ENCODE measurements around the gene PGA3. TPM values are rescaled to one million over a fixed set of nuclear protein-coding genes. Genes with fewer than 3 reads are reported as not detected.
"Not testable (repeated sequence)": the region's sequence is repeated elsewhere in the genome, so short reads cannot be mapped to it uniquely, and the experiment has no call there.

PGA3 gene
- total RNA-seq, 8 experiments from 2014 or later, result 0.49 to 4.5 (median 1.4) TPM; not detected in 2

- in situ Hi-C loops (cut with MboI; ENCODE audit: low pct_unique_long_range_greater_than_20kb in 2 of 9, low sequenced_read_pairs in 9 of 9, unreplicated experiment in 9 of 9); H3K27ac ChIP-seq; H3K4me3 ChIP-seq; ATAC-seq (replicated peaks in 6 of 8); H3K4me1 ChIP-seq (replicated peaks in 1 of 2): not testable (repeated sequence)
- WGBS, 10 experiments, result 50 to 92% (median 73%) methylated on average over 1 to 4 of the region's 9 CpGs; no CpG with 5 or more reads in 6 of the 10 experiments
These were observed 44.8 kb downstream of the PGA3 start for GRCh38 chr11:61248071-61248470.

GRCh38 chr11:61249201-61249600, 45.9 kb downstream of the PGA3 start:
- H3K27ac ChIP-seq; in situ Hi-C loops (cut with MboI; ENCODE audit: low pct_unique_long_range_greater_than_20kb in 2 of 9, low sequenced_read_pairs in 9 of 9, unreplicated experiment in 9 of 9); H3K4me3 ChIP-seq; H3K4me1 ChIP-seq (replicated peaks in 1 of 2): not testable (repeated sequence)
- ATAC-seq (replicated peaks in 6 of 8), result peak in 1 of 8 experiments; percentile 15
- 80 to 100% (median 98%) methylated on average over 1 to 5 of the region's 8 CpGs; no CpG with 5 or more reads in 6 of the 10 experiments for WGBS, 10 experiments

GRCh38 chr11:61250796-61251765, 47.8 kb downstream of the PGA3 start:
- H3K27ac ChIP-seq; H3K4me3 ChIP-seq; in situ Hi-C loops (cut with MboI; ENCODE audit: low pct_unique_long_range_greater_than_20kb in 2 of 9, low sequenced_read_pairs in 9 of 9, unreplicated experiment in 9 of 9); ATAC-seq (replicated peaks in 6 of 8); H3K4me1 ChIP-seq (replicated peaks in 1 of 2): not testable (repeated sequence)
- 59 to 97% (median 78%) methylated on average over 2 to 8 of the region's 20 CpGs; no CpG with 5 or more reads in 6 of the 10 experiments for WGBS, 10 experiments

- in situ Hi-C loops (cut with MboI; ENCODE audit: low pct_unique_long_range_greater_than_20kb in 2 of 9, low sequenced_read_pairs in 9 of 9, unreplicated experiment in 9 of 9); H3K4me3 ChIP-seq; H3K4me1 ChIP-seq (replicated peaks in 1 of 2); H3K27ac ChIP-seq: not testable (repeated sequence)
- no CpG with 5 or more reads among the region's 1 CpG for WGBS, 10 experiments
- ATAC-seq (replicated peaks in 6 of 8), result peak in 3 of 8 experiments; percentile 22 to 55 (median 52)
These were observed 49.0 kb downstream of the PGA3 start for GRCh38 chr11:61252332-61252731.

GRCh38 chr11:61254403-61255025, 51.2 kb downstream of the PGA3 start:
- Histone ChIP-seq H3K27ac (no peak overlapping the region), H3K4me1 (replicated peaks in 1 of 2) (no peaks in the 10 kb centered on the region), H3K4me3 (no peak overlapping the region)
- in situ Hi-C loops (cut with MboI; ENCODE audit: low pct_unique_long_range_greater_than_20kb in 2 of 9, low sequenced_read_pairs in 9 of 9, unreplicated experiment in 9 of 9), result no loop called here
- ATAC-seq (replicated peaks in 6 of 8), result peak in 6 of 8 experiments; percentile 24 to 97 (median 73)
- 25 to 100% (median 56%) methylated on average over 1 to 4 of the region's 12 CpGs; no CpG with 5 or more reads in 2 of the 10 experiments for WGBS, 10 experiments

DNA sequence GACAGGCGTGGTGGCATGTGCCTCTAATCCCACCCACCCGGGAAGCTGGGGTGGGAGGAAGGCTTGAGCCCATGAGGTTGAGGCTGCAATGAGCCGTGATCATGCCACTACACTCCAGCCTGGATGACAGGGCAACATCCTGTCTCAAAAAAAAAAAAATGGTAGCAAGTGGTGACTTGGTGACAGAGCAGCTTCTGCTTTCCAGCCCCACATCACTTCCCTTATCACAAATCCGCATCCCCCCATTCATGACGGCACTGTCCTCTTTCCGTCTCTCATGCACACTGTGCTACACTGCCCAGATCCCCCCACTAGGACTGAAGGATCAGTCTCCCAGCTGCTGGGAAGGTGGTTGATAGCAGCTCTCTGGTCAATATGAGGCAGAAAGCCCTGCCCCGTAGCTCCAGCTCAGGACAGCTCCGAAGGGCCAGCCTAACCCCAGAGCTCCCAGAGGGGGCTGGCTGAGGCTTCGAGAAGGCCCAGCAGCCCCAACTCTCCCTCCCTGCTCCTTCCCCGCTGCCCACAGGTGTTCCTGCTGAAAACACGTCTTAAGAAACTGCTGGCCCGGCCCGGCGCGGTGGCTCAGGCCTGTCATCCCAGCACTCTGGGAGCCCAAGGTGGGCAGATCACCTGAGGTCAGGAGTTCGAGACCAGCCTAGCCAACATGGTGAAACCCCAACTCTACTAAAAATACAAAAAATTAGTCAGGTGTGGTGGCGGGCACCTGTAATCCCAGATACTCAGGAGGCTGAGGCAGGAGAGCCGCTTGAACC, 53.6 kb downstream of the PGA3 start:
- in situ Hi-C loops (cut with MboI; ENCODE audit: low pct_unique_long_range_greater_than_20kb in 2 of 9, low sequenced_read_pairs in 9 of 9, unreplicated experiment in 9 of 9), result no loop called here
- 60 to 100% (median 91%) methylated on average over 1 to 9 of the region's 18 CpGs; no CpG with 5 or more reads in 2 of the 10 experiments for WGBS, 10 experiments
- no peak for ATAC-seq (replicated peaks in 6 of 8)

DNA sequence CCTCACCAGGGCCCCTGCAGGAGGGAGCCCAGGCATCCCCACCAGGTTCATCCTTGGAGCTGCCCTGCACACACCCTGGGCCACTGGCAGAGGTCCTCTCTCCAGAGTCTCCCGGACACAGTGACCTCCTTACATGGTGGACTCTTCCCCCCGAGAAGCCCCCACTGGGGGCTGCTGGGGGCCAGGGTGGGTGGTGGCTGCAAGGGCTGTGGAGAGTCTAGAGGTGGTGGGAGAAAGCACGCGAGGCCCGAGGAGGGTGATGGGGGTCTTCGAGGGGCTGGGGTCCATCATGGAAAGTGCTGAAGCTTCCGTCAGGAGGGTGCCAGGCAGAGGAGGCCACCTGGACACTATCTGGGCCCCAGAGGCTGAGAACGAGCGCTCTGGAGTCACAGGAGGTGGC, 55.2 kb downstream of the PGA3 start:
- no peak for ATAC-seq (replicated peaks in 6 of 8)
- H3K4me1 ChIP-seq (replicated peaks in 1 of 2), result no peaks in the 10 kb centered on the region
- H3K4me3 ChIP-seq, result no peak overlapping the region
- H3K27ac ChIP-seq, result no peak overlapping the region
- 80% methylated on average over 4 of the region's 9 CpGs; no CpG with 5 or more reads in 9 of the 10 experiments for WGBS, 10 experiments
- in situ Hi-C loops (cut with MboI; ENCODE audit: low pct_unique_long_range_greater_than_20kb in 2 of 9, low sequenced_read_pairs in 9 of 9, unreplicated experiment in 9 of 9), result no loop called here

More for the DNA sequence above, 53.6 kb downstream of the PGA3 start:
- H3K4me3 ChIP-seq, result no peak overlapping the region
- H3K27ac ChIP-seq, result no peak overlapping the region
- no peaks in the 10 kb centered on the region for H3K4me1 ChIP-seq (replicated peaks in 1 of 2)

DNA sequence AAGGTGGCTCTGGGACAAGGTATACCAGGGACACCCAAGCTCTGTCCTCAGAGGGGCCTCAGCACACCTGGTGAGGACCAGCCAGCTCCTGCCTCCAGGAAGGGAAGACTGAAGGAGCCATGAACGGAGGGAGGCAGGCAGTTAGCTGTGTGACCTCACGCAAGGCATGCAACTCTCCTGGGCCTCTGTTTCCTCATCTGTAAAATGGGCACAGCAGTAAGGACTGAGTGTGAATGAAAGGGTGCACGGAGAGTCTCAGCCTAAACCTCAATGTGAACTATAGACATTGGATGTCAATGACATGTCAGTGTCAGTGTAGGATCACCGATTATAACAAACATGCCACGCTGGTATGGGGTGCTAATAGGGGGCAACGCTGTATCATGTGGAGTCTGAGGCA, 56.0 kb downstream of the PGA3 start:
- 17 to 100% (median 88%) methylated on average over 1 to 5 of the region's 6 CpGs; no CpG with 5 or more reads in 2 of the 10 experiments for WGBS, 10 experiments
- Histone ChIP-seq H3K4me1 (replicated peaks in 1 of 2) (no peaks in the 10 kb centered on the region), H3K4me3 (no peak overlapping the region), H3K27ac (no peak overlapping the region)
- in situ Hi-C loops (cut with MboI; ENCODE audit: low pct_unique_long_range_greater_than_20kb in 2 of 9, low sequenced_read_pairs in 9 of 9, unreplicated experiment in 9 of 9), result no loop called here
- no peak for ATAC-seq (replicated peaks in 6 of 8)

Other genes with a start within 250 kb of the PGA3 start
- gene CD6, start 231.8 kb upstream of the PGA3 start, total RNA-seq, result 1 to 10 TPM in 3 of 8 experiments, under 1 TPM in 4, not detected in 1; 0.14 to 1.7 (median 0.63) TPM
- 1 to 10 TPM in 1 of 8 experiments, under 1 TPM in 6, not detected in 1; 0.05 to 1.1 (median 0.13) TPM for gene CD5, start 101.0 kb upstream of the PGA3 start, total RNA-seq
- gene VPS37C, start 42.1 kb upstream of the PGA3 start, total RNA-seq, result 10 to 100 TPM in 5 of 8 experiments, 1 to 10 TPM in 3; 6.8 to 13.9 (median 11.0) TPM
- gene PGA4, start 18.8 kb downstream of the PGA3 start, total RNA-seq, result 1 to 10 TPM in 1 of 8 experiments, under 1 TPM in 6, not detected in 1; 0.11 to 1.5 (median 0.35) TPM
- gene PGA5, start 37.7 kb downstream of the PGA3 start, total RNA-seq, result 1 to 10 TPM in 1 of 8 experiments, under 1 TPM in 3, not detected in 4; 0.22 to 1.1 (median 0.93) TPM
- gene VWCE, start 91.8 kb downstream of the PGA3 start, total RNA-seq, result 1 to 10 TPM; 2.1 to 7.2 (median 3.6) TPM
- 100 to 1,000 TPM; 144 to 240 (median 190) TPM for gene DDB1, start 129.6 kb downstream of the PGA3 start, total RNA-seq
- gene TKFC, start 129.7 kb downstream of the PGA3 start, total RNA-seq, result 10 to 100 TPM; 11.1 to 84.6 (median 20.1) TPM
- gene CYB561A3, start 158.4 kb downstream of the PGA3 start, total RNA-seq, result 10 to 100 TPM in 6 of 8 experiments, 1 to 10 TPM in 2; 8.0 to 56.3 (median 16.8) TPM
- gene TMEM138, start 158.9 kb downstream of the PGA3 start, total RNA-seq, result 10 to 100 TPM; 22.6 to 61.6 (median 39.0) TPM
- gene TMEM216, start 189.1 kb downstream of the PGA3 start, total RNA-seq, result 10 to 100 TPM in 4 of 8 experiments, 1 to 10 TPM in 4; 5.8 to 17.5 (median 9.7) TPM
- gene CPSF7, start 226.5 kb downstream of the PGA3 start, total RNA-seq, result 10 to 100 TPM; 22.9 to 88.3 (median 49.2) TPM
- 10 to 100 TPM; 34.3 to 53.9 (median 47.2) TPM for gene SDHAF2, start 226.6 kb downstream of the PGA3 start, total RNA-seq

Measured in motor neuron (in vitro differentiated cells).